GF-D8 (cell line): ENCODE results near the gene NCL.
A peak's percentile ranks its signal among the peaks of the same experiment; 100 is the strongest.
"Not testable (repeated sequence)": the region's sequence is repeated elsewhere in the genome, so short reads cannot be mapped to it uniquely, and the experiment has no call there.

Experiments used
- DNase-seq: peaks from one replicate; lab custom pipeline; 2025; lab: John Stamatoyannopoulos, UW

Gene NCL

DNA sequence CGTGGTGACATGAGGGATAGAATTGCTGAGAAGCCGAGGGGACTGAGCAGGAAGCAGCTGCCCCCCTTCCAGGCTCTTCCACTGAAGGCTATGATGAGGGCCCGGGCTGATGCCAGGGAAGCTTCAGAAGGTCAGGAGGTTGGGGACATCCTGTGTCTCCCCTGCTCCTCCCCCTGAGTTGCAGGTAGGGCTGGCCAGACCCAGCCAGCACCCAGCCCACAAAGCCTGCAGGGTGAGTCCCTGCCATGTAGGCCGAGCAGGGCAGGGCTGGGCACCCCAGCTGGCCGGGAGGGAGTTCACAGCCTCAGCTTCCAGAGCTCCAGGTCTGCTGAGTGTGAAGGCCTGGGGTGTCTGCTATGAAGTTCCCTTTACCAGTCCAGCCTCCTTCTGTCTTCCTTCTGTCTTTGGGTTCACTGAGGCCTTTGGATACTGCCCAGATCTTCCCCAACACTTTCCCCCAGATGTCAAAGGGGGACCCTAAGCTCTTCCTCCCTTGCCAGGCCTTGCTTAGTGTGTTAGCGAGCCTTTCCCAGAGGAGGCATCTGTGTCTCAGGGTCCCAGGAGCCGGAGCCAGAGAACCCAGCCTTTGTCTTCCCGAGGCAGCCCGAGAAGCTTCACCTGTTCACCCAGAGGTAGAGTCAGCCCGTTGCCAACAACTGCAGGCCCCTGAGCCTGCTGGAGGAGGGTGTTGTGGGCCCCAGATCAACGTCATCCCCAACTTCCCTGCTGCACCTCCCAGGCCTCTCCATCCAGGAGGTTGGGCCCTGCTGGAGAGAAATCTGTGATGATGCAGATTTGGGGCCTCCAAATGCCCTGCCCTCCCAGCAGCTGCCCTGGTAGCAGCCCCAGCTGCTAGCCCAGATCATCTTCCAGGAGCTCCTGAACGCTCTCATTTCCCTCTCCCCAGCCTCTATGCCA lies 3.6 kb upstream of the NCL start:
- DNase-seq: no peak

DNA sequence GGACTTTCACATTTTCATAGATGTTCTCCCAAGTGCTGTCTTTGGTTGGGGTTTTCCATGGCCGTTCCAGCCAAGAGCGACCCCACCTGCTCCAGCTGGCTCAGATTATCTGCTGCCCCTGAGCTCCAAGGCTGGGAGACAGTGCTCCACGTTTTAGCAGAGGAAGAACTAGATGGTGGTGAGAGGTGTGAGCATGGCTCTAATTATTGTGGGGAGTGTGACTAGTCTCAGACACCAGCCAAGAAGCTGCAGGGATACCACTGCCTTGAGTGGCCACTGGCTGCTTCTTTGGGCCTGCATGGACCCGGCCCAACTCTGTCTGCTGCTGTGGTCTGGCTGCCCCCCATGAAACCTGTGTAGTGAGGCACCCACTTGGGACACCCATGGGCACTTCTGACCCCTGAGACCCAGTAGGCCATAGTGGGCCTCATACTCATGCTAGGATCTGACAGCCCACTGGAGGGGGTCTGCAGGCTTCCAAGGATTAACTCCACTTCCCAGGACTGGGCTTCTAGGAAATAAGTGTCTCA lies 2.8 kb upstream of the NCL start:
- no peak for DNase-seq

DNA sequence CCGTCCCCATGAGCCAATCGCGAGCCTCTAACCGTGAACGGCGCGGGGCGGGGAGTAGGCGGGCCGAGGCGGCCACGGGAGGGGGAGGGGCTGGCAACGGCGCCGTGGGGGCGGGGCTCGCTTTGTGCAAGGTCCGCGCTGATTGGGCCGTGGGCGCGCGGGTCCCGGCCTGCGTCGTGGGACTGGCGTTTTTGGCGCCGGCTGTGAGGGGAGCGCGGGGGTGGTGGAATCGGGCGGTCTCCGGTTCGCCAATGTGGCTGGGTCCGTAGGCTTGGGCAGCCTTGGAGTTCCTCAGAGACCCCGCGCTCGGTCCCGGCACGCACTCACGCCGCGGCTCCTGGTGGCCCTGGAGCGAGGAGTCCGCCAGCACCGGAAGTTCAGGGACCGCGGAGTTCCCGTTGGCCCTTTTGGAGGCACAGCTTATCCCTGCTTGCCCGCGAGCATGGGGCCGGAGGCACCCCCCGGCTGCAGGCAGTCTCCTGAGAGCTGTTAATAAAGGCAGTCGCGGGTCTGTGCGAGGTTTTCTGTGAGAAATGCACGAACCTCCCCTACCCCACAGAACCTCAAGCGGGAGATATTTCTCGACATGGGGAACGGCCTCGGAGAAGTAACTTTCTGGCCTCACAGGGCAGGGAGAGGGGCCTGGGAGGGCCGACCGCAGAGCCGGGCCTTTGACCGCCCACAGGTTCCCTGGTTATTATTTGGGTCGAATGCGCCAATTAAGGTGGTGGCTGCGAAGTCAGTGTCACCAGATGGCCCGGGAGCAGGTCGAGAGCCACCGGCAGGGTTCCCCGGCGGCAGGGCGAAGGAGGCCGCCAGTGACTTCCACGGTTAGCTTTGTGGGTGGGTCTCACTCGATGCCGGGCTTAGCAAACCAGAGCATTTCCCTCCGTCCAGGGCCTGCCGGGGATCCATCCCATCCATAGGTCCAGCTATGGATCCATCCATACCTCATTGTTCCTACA lies 574 bp upstream of the NCL start:
- peak; percentile 84 for DNase-seq

DNA sequence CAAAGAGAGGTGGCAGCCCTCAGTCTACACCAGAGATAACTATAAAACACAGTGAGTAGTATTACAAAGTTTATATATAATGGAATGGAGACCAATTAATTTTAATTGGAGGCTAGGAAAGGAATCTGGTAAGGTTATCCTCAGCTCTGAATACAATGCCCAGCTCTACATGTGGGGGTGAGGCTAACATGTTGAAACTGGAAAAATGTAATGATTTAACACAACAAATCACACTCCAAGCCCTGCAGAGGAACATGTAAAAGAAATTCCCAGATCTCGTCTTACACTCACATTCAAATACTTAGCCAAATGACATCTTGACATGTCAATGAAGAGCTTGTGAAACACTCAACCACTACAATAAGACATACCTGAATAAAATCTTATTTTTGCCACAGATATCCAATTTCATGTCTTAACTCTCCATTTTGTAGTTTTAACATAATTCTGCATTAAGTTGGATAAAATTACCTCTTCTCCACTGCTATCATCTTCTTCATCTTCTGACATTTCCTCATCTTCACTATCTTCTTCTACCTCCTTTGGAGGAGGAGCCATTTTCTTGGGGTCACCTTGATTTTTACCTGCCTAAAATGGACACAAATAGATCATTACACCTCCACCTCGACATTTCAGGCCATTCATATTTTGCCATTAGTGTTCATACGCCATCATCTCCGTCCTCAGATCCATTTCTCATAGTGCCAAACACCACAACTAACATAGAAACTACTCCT lies 1.4 kb downstream of the NCL start:
- DNase-seq: no peak

DNA sequence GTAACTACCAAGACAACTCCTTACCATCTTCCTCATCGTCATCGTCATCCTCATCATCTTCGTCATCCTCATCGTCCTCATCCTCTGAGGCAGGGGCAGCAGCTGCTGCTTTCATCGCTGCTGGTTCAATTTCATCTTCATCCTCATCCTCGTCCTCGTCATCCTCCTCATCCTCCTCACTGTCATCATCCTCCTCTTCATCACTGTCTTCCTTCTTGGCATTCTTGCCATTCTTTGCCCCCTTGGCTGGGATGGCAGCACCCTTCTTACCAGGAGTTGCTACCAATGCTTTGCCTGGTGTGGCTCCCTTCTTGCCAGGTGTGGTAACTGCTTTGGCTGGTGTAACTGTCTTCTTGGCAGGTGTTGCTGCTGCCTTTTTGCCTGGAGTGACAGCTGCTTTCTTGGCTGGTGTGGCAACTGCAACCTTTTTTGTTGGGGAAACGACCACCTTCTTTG lies 2.7 kb downstream of the NCL start:
- no peak for DNase-seq

DNA sequence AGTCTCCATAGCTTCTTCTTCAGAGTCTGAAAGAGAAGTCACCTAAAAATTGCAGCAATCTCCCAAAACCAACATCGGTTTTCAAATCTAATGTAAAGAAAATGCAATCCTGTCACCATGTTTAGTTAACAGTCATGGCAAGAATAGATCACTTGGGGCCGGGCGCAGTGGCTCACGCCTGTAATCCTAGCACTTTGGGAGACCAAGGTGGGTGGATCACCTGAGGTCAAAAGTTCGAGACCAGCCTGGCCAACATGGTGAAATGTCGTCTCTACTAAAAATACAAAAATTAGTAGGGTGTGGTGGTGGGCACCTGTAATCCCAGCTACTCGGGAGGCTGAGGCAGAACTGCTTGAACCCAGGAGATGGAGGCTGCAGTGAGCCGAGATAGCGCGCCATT lies 3.4 kb downstream of the NCL start:
- not testable (repeated sequence) for DNase-seq

- DNase-seq: no peak
Measured at GRCh38 chr2:231460073-231460835, 4.0 kb downstream of the NCL start.

GRCh38 chr2:231458368-231458767 lies 5.9 kb downstream of the NCL start:
- no peak for DNase-seq

DNA sequence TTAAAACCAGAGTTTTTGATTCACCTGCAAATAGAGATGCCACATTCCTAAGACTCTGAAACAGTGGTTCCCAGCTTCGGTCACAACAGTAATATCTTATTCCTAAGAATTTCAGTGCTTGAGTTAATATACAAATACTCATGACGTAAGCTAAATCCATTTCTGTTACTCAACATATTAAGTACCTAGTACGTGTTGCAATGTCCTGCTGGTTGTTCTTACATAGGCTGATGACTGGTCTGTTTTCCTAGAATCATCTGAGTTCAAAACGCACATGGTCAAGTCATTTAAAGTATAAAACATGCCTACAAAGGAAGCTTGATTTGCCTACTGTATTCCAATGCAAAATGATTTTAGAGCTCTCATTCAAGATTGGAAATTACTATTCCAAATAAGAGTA lies 7.2 kb downstream of the NCL start:
- no peak for DNase-seq

GRCh38 chr2:231456295-231457004 lies 7.8 kb downstream of the NCL start:
- DNase-seq: no peak

DNA sequence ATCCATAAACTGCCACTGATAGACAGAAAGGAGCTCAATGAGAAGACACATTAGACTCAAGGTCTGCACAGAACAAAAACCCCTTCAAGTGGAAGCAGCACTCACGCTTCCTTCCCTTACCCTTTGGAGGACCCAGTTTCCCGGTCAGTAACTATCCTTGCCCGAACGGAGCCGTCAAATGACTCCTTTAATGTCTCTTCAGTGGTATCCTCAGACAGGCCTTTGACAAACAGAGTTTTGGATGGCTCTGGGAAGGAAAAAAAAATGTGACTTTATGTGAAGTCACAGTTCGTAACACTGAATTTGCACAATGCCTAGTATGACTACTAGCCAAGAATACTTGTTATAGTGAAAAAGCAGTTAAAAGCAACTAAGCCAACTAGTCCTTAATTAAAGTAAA lies 8.4 kb downstream of the NCL start:
- no peak for DNase-seq

GRCh38 chr2:231455222-231455621 lies 9.1 kb downstream of the NCL start:
- DNase-seq: no peak

GRCh38 chr2:231454361-231454791 lies 9.9 kb downstream of the NCL start:
- no peak for DNase-seq

DNA sequence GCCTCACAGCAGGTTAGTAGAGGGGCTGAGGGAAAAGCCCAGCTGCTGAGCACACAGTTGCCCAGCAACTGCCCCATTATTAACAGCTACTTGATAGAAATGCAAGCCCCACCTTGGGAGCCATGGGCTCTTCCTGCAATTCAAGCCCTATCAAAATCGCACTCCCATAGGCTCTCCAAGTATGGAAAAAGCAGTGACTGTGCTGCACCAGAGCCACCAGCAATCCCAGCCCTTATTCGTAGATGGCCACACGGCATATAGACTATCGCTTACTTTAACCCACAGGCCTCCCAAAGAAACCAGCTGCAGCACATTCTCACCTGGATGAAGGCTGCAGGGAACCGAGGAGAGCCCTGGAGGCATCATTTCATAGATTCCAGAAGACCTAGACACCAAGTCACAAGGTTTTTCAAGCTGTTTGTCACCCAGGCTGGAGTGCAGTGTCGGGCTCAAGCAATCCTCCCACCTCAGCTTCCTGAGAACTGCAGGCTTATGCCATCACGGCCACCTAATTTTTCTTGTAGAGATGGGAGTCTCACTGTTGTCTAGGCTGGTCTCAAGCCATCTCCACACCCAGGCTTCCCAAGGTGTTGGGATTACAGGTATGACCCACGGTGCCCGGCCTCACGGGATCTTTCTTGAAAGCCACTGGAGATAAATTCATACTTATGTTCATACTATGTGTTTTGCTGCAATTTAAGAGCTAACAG lies 11.3 kb downstream of the NCL start:
- no peak for DNase-seq

- no peak for DNase-seq
Measured at GRCh38 chr2:231450548-231450989, 13.7 kb downstream of the NCL start.

GRCh38 chr2:231449503-231450054 lies 14.7 kb downstream of the NCL start:
- DNase-seq: no peak

DNA sequence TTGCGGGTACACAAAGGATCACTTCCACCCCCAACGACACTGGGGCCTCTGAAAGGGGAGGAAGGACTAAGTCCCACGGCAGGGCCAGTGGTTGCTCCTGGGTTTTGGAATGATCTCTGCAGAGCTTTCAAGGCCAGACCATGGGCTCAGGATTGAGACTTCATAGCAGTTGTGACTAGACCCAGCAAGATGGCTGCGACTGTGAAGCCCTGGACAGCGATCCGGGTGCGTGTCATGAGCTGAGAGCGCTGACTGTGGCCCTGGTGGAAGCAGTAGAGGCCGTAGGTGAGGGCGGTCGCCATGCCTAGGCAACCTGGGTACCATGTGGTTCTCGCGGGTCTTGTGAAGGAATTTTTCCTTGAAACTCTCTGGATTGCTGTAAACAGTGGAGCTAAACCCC lies 27.3 kb downstream of the NCL start:
- DNase-seq: no peak

- DNase-seq: no peak
Measured at GRCh38 chr2:231433990-231434389, 30.3 kb downstream of the NCL start.

DNA sequence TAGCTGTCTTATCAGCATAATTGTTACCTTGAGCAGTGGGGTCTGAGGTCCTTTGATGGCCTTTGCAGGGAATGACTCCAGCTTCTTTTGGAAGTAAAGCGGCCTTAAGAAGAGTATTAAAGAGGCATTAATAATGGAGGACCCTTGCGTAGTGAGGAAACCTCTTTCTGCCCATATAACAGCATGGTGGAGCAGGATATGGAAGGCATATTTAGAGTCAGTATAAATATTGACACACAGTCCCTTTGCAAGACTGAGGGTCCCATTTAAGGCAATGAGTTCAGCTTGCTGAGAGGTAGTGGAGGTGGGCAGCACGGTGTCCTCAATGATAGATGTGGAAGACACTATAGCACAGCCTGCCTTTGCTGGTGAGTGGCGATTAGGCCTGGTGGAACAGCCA lies 32.7 kb downstream of the NCL start:
- DNase-seq: no peak
